ENCODE data around the gene HIF3A.

Gene HIF3A

GRCh38 chr19:46384396-46384795, 87.6 kb downstream of the HIF3A start:
- DNase-seq (ENCODE audit: low read depth) = no peak

DNA sequence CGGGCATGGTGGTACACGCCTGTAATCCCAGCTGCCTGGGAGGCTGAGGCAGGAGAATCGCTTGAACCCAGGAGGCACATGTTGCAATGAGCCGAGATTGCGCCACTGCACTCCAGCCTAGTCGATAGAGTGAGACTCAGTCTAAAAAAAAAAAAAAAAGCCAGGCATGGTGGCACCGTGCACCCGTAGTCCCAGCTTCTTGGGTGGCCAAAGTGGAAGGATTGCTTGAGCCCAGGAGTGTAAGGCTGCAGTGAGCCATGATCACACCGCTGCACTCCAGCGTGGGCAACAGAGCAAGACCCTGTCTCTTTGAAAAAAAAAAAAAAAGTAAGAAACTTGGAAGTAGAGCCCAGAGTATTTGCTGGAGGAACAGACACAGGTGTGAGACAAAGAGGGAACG, 88.8 kb downstream of the HIF3A start:
- DNase-seq (ENCODE audit: low read depth) = no peak

- no peak for DNase-seq (ENCODE audit: low read depth)
These were observed 89.3 kb downstream of the HIF3A start for GRCh38 chr19:46386151-46386550.

DNA sequence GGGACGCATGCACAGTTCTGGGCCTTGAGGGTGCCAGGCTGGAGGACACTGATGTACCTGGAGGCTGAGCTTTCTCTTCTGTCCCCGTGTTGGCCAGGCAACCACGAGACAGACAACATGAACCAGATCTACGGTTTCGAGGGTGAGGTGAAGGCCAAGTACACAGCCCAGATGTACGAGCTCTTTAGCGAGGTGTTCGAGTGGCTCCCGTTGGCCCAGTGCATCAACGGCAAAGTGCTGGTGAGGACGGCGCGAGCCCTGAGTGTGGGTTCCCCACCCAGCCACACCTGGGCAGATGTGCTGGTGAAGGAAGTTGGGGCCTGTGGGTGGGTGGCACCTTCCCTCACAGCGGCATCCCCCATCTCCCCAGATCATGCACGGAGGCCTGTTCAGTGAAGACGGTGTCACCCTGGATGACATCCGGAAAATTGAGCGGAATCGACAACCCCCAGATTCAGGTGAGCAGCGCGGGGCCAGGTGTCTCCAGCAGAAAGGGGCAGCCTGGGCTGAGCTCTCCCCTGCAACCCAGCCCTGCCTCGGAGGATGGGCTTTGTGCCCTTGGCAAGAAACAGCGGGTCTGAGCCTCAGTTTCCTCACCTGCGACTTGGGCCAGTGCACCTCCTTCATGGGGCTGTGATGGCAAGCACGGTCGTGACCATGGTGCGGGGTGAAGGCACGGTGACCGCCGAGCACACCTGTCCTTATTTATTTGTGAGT, 90.3 kb downstream of the HIF3A start:
- no peak for DNase-seq (ENCODE audit: low read depth)

- no peak for DNase-seq (ENCODE audit: low read depth)
These were observed 90.9 kb downstream of the HIF3A start for GRCh38 chr19:46387713-46388130.

DNA sequence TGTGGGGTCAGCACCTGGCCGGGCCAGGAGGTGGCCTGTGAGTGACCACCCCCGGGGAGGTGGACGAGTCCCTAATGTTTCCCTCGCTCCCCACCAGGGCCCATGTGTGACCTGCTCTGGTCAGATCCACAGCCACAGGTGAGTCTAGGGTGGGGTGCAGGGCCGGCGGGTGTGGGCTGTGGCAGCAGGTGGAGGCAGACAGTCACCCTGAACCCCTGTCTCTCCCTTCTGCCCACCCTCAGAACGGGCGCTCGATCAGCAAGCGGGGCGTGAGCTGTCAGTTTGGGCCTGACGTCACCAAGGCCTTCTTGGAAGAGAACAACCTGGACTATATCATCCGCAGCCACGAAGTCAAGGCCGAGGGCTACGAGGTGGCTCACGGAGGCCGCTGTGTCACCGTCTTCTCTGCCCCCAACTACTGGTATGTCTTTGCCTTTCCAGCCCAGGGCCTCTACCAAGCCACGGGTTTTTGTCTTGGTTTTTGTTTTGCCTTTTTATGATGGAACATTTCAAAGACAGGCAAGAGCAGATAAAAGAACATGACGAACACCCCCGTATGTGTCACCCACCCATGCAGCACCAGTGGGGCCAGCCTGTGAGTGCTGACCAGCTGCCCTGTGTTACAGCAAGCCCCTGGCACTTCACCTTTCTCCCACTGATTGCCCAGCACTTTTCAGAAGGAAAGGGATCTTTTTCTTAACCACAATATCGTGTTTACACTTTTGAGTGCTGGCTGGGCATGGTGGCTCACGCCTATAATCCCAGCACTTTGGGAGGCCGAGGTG, 91.7 kb downstream of the HIF3A start:
- no peak for DNase-seq (ENCODE audit: low read depth)

DNA sequence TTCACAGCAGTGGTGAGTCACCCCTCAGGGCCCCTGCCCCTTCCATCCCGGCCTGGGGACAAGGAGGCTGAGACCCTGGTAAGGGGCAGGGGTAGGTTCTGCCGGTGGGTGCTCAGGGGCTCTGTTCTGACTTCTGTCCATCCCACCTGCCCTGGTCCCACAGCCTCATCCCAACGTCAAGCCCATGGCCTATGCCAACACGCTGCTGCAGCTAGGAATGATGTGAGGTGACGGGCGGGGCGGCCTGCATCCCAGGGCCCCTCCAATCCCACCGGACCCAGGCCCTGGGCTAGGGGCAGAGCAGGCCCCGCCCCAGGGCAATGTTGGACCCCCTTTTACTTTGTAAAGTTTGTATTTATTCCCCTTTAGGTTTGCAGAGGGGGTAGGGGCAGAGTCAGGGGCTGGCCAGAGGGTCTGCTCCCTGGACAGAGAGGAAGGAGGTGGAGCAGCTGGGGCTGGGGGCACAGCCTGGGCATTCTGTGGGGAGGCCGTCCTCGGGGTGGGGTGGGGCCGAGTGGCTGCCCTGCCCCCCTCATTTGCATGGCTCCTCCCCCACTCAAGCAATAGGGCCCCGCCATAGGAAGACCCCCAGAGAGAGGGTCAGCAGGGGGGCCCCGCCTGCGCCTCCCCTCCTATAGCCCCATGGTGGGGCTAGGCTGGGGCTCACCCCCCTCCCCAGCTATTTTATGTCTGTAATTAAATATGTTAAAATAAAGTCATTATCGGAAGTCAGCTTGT, 93.4 kb downstream of the HIF3A start:
- no peak for DNase-seq (ENCODE audit: low read depth)

DNA sequence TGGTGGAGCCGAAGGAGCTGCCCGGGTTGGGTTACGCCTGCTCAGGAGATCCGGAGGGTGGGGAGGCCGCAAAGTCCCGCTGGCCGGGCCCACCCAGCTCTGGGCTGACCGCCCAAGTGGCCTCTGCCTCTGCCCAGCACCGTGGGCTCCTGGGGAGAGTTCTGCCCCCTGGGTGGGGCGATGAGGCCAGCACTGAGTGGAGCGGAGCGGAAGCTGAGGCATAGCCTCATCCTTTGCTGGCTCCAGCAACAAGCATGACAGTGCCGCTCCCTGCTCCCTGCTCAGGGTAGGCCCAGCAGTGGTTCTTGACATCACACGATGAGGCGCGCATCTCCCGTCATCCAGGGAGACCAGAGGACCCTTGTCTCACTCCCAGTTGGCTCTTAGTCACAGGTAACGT, 94.0 kb downstream of the HIF3A start:
- DNase-seq (ENCODE audit: low read depth) = no peak

DNA sequence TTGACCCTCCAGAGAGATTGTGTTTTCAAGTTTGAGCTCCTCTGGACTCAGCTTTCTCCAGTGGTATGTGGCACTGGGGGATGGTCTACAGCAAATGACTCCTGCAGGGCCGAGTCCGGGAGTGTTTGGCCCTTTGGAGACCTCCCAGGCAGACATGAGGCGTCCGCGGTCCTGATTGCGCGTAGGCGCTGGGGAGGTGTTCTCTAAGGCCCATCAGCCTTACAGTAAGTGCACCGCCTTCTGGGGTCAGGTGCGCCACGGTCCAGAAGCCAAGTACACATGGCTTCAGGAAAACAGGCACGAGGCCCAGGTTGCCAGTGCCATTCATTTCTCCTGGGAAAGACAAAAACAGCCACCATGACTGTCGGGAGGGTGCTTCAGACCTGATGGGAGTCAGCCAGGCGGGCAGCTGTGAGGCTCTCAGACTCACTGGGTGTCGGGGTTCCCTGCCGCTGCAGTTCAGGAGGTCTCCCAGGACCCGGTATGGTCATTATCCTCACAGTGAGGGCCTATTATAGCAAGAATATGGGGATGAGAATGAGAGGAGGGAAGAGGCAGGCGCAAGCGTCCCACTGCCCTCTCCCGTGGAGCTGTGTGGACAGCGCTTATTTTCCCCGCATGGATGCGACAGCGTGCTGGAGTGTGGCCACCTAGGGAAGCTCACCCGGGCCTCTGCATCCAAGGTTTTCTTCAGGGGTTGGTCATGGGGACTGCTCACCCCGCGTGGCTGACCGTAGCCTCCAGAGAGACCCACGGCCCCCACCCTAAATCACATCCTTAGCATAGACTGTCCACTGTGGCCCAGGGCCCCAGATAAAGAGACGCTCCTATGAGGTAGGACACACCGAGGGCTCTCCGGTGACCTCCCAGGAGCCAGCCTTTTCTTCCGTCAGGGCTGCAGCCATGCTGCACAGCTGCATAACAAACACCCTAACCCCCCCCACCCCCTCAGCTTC, 94.7 kb downstream of the HIF3A start:
- no peak for DNase-seq (ENCODE audit: low read depth)

GRCh38 chr19:46392252-46392801, 95.5 kb downstream of the HIF3A start:
- DNase-seq (ENCODE audit: low read depth) = no peak

DNA sequence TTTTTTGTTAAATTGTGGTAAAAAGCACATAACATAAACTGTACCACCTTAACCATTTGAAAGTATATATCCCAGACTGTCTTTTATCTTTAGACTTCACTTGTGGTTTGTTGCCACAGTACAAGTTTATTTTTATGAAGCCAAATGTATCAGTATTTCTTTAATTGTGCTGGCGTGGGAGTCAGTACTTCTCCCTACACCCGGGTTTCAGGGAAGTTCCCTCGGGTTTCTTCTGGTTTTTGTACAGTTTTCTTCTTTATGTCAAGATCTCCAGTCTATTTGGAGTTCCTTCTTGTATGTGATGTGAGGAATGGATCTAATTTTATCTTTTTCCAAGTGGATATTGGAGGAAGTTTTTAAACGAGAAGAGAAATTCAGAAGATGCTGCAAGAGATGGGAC, 96.0 kb downstream of the HIF3A start:
- no peak for DNase-seq (ENCODE audit: low read depth)
